HFFc6 (cell line): ENCODE results near the gene REPIN1. TPM values are rescaled to one million over a fixed set of nuclear protein-coding genes. Genes with fewer than 3 reads are reported as not detected.

Source experiments
- DNase-seq: peaks from one replicate; pipeline ENCODE4 v3.0.0-alpha.2; 2018
- H3K27ac Mint-ChIP-seq: 2 replicates; pipeline ENCODE4 v1.8.0; 2020; ENCODE audit warnings: mild to moderate bottlenecking, mixed read lengths
- H3K27me3 Mint-ChIP-seq: 2 replicates; pipeline ENCODE4 v1.8.0; 2021; ENCODE audit warnings: mild to moderate bottlenecking, moderate library complexity, mixed read lengths; ENCODE audit not compliant: insufficient read depth
- H3K36me3 Mint-ChIP-seq: 2 replicates; pipeline ENCODE4 v1.8.0; 2021; ENCODE audit warnings: low read depth, mixed read lengths
- H3K4me1 Mint-ChIP-seq: 2 replicates; pipeline ENCODE4 v1.8.0; 2020; ENCODE audit warnings: low read depth, mixed read lengths
- H3K4me3 Mint-ChIP-seq: 2 replicates; pipeline ENCODE4 v1.8.0; 2020; ENCODE audit warnings: mild to moderate bottlenecking, moderate library complexity, mixed read lengths
- H3K9me3 Mint-ChIP-seq: 2 replicates; pipeline ENCODE4 v1.8.0; 2020; ENCODE audit warnings: mild to moderate bottlenecking, mixed read lengths
- CTCF ChIP-seq: fragments of 200-600 bp; sonication (generic); IDR thresholded peaks from 2 replicates; pipeline ENCODE4 v1.5.0; 2021; ENCODE audit warnings: antibody characterized with exemption, mild to moderate bottlenecking
- total RNA-seq, 6 experiments: library from RNA; stranded (reverse); fragmentation: NEBNext Ultra II Directional; extraction: Animal tissue kit (Norgen Biotek cat#: 25700); gene quantifications; 2 replicates in 1 of 6; 3 replicates in 5 of 6; pipeline ENCODE4 v1.2.3, GENCODE V29; 2021

REPIN1 gene
- total RNA-seq, 6 experiments from 2014 or later: 68.8 to 78.3 (median 75.5) TPM

- no peaks in the 10 kb centered on the region; the same call in none of the 2 replicates for H3K27me3 Mint-ChIP-seq
- DNase-seq: no peak
- TF ChIP-seq CTCF: no peak
- no peaks in the 10 kb centered on the region for H3K4me1 Mint-ChIP-seq
- H3K9me3 Mint-ChIP-seq: no peaks in the 10 kb centered on the region
- no peaks in the 10 kb centered on the region for H3K36me3 Mint-ChIP-seq
- no peak overlapping the region for H3K4me3 Mint-ChIP-seq
- H3K27ac Mint-ChIP-seq: no peak overlapping the region
Measured at GRCh38 chr7:150361402-150361801, 7.2 kb upstream of the REPIN1 start.

- Mint-ChIP-seq H3K36me3 (no peaks in the 10 kb centered on the region), H3K27me3 (no peaks in the 10 kb centered on the region; the same call in none of the 2 replicates), H3K9me3 (no peaks in the 10 kb centered on the region), H3K4me3 (no peak overlapping the region), H3K4me1 (no peaks in the 10 kb centered on the region), H3K27ac (no peak overlapping the region)
- no peak for TF ChIP-seq CTCF
- no peak for DNase-seq
Measured at GRCh38 chr7:150361807-150362621, 6.6 kb upstream of the REPIN1 start.

GRCh38 chr7:150363370-150363769 is 5.3 kb upstream of the REPIN1 start:
- H3K4me1 Mint-ChIP-seq: no peaks in the 10 kb centered on the region
- no peaks in the 10 kb centered on the region; the same call in none of the 2 replicates for H3K27me3 Mint-ChIP-seq
- no peak for TF ChIP-seq CTCF
- H3K27ac Mint-ChIP-seq: no peak overlapping the region
- H3K4me3 Mint-ChIP-seq: no peak overlapping the region
- no peaks in the 10 kb centered on the region for H3K9me3 Mint-ChIP-seq
- no peaks in the 10 kb centered on the region for H3K36me3 Mint-ChIP-seq
- DNase-seq: no peak

- Mint-ChIP-seq H3K36me3 (no peaks in the 10 kb centered on the region), H3K4me3 (no peak overlapping the region), H3K9me3 (no peaks in the 10 kb centered on the region), H3K27me3 (peaks cover under 1% of the 10 kb centered on the region), H3K27ac (no peak overlapping the region), H3K4me1 (no peaks in the 10 kb centered on the region)
- no peak for DNase-seq
- TF ChIP-seq CTCF: no peak
Measured at GRCh38 chr7:150363872-150364271, 4.8 kb upstream of the REPIN1 start.

- no peak for TF ChIP-seq CTCF
- peaks cover 3% of the 10 kb centered on the region; the same call in 1 of the 2 replicates for H3K27me3 Mint-ChIP-seq
- no peak for DNase-seq
- peaks cover 7% of the 10 kb centered on the region for H3K4me1 Mint-ChIP-seq
- no peak overlapping the region for H3K27ac Mint-ChIP-seq
- H3K36me3 Mint-ChIP-seq: no peaks in the 10 kb centered on the region
- H3K9me3 Mint-ChIP-seq: no peaks in the 10 kb centered on the region
- no peak overlapping the region for H3K4me3 Mint-ChIP-seq
Measured at GRCh38 chr7:150365194-150365593, 3.4 kb upstream of the REPIN1 start.
